ENCODE results near the gene SPEF1. TPM values are rescaled to one million over a fixed set of nuclear protein-coding genes. Genes with fewer than 3 reads are reported as not detected.
A peak's percentile ranks its signal among the peaks of the same experiment; 100 is the strongest.

SPEF1 gene
- total RNA-seq, 1 experiment from 2014 or later, result not detected

- no TSS peak for BruUV-seq (replicated peaks)
- Mint-ChIP-seq H3K27ac (ENCODE audit: low read depth, unreplicated experiment) (no peak overlapping the region), H3K36me3 (ENCODE audit: insufficient read depth, unreplicated experiment) (peaks cover 7% of the 10 kb centered on the region), H3K9me3 (ENCODE audit: unreplicated experiment) (no peaks in the 10 kb centered on the region), H3K4me3 (ENCODE audit: unreplicated experiment) (no peak overlapping the region), H3K4me1 (ENCODE audit: insufficient read depth, unreplicated experiment) (no peaks in the 10 kb centered on the region), H3K27me3 (ENCODE audit: insufficient read depth, unreplicated experiment) (no peaks in the 10 kb centered on the region)
- intact Hi-C loops (cut with micrococcal nuclease), result no loop called here
- TF ChIP-seq CTCF (IDR thresholded peaks at IDR 0.05; ENCODE audit: unreplicated experiment), result no peak
- ChIA-PET POLR2A (interaction anchor here (1.0 to 1.1 kb wide), 2 partner anchors 14 to 17 kb away, joined by 3 read pairs; no protein-coding TSS in a partner anchor), CTCF (interaction anchor here (0.6 to 5.7 kb wide), 16 partner anchors 9 to 115 kb away, joined by 3 to 65 read pairs (median 6); partner anchors contain the start of genes ADISSP and SPEF1)
- no peak for DNase-seq (ENCODE audit: unreplicated experiment)
Observed at GRCh38 chr20:3751675-3752385, 29.4 kb downstream of the SPEF1 start.

DNA sequence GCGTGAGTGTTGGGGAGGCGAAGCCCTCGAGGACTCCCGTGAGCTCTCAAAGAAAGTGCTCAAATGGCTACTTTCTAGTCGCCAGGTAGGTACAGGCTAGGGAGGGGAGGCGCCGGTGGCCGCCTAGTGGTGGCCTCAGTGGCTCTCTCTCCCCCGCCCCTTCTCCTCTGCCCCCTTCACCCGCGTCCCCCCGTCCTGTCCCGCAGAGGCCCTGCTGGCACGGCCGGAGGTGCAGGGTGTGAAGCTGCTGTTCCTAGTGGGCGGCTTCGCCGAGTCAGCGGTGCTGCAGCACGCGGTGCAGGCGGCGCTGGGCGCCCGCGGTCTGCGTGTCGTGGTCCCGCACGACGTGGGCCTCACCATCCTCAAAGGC is 30.0 kb downstream of the SPEF1 start:
- ChIA-PET CTCF (interaction anchor here (0.6 to 1.7 kb wide), 16 partner anchors 9 to 1159 kb away, joined by 3 to 18 read pairs (median 4); partner anchors contain the start of genes ADISSP and SPEF1), POLR2A (interaction anchor here (1.0 kb wide), 1 partner anchor 17 kb away, joined by 3 read pairs; no protein-coding TSS in a partner anchor)
- Mint-ChIP-seq H3K4me1 (ENCODE audit: insufficient read depth, unreplicated experiment) (no peaks in the 10 kb centered on the region), H3K9me3 (ENCODE audit: unreplicated experiment) (no peaks in the 10 kb centered on the region), H3K36me3 (ENCODE audit: insufficient read depth, unreplicated experiment) (peaks cover 7% of the 10 kb centered on the region), H3K4me3 (ENCODE audit: unreplicated experiment) (no peak overlapping the region), H3K27me3 (ENCODE audit: insufficient read depth, unreplicated experiment) (no peaks in the 10 kb centered on the region), H3K27ac (ENCODE audit: low read depth, unreplicated experiment) (no peak overlapping the region)
- no peak for DNase-seq (ENCODE audit: unreplicated experiment)
- no peak for TF ChIP-seq CTCF (IDR thresholded peaks at IDR 0.05; ENCODE audit: unreplicated experiment)
- no TSS peak for BruUV-seq (replicated peaks)
- intact Hi-C loops (cut with micrococcal nuclease), result no loop called here

- Mint-ChIP-seq H3K36me3 (ENCODE audit: insufficient read depth, unreplicated experiment) (peaks cover 7% of the 10 kb centered on the region), H3K4me3 (ENCODE audit: unreplicated experiment) (no peak overlapping the region), H3K9me3 (ENCODE audit: unreplicated experiment) (no peaks in the 10 kb centered on the region), H3K27ac (ENCODE audit: low read depth, unreplicated experiment) (no peak overlapping the region), H3K27me3 (ENCODE audit: insufficient read depth, unreplicated experiment) (peaks cover under 1% of the 10 kb centered on the region), H3K4me1 (ENCODE audit: insufficient read depth, unreplicated experiment) (no peaks in the 10 kb centered on the region)
- no TSS peak for BruUV-seq (replicated peaks)
- POLR2A ChIA-PET, result interaction anchor here (0.9 kb wide), 1 partner anchor 541 kb away, joined by 3 read pairs; the partner anchor contains the start of gene ITPA
- no peak for DNase-seq (ENCODE audit: unreplicated experiment)
- CTCF ChIA-PET, result interaction anchor here (0.5 to 1.8 kb wide), 12 partner anchors 8 to 429 kb away, joined by 3 to 18 read pairs (median 4); partner anchors contain the start of gene ADISSP
- intact Hi-C loops (cut with micrococcal nuclease), result loop anchor here (2.0 kb wide), 1 partner anchor 33 kb away; no protein-coding TSS in a partner anchor
- TF ChIP-seq CTCF (IDR thresholded peaks at IDR 0.05; ENCODE audit: unreplicated experiment), result peak; percentile 74
Observed at GRCh38 chr20:3749689-3750531, 31.3 kb downstream of the SPEF1 start.

Measured in MCF 10A (cell line).